Glutamatergic neuron (in vitro differentiated cells): ENCODE results near the gene CUL1. TPM values are rescaled to one million over a fixed set of nuclear protein-coding genes. Genes with fewer than 3 reads are reported as not detected.

Experiments
- DNase-seq: peaks from one replicate; pipeline ENCODE4 v3.0.0; 2022
- H3K27ac Mint-ChIP-seq: one replicate; pipeline ENCODE4 v1.8.0; 2020; ENCODE audit warnings: mild to moderate bottlenecking, mixed read lengths, inconsistent platforms; ENCODE audit not compliant: unreplicated experiment
- H3K27me3 Mint-ChIP-seq: one replicate; pipeline ENCODE4 v1.8.0; 2020; ENCODE audit warnings: mild to moderate bottlenecking, moderate library complexity, mixed read lengths, inconsistent platforms; ENCODE audit not compliant: unreplicated experiment
- H3K36me3 Mint-ChIP-seq: one replicate; pipeline ENCODE4 v1.8.0; 2020; ENCODE audit warnings: mild to moderate bottlenecking, mixed read lengths, inconsistent platforms; ENCODE audit not compliant: unreplicated experiment
- H3K4me1 Mint-ChIP-seq: one replicate; pipeline ENCODE4 v1.8.0; 2020; ENCODE audit warnings: mild to moderate bottlenecking, low read depth, mixed read lengths, inconsistent platforms; ENCODE audit not compliant: unreplicated experiment
- H3K4me3 Mint-ChIP-seq: one replicate; pipeline ENCODE4 v1.8.0; 2020; ENCODE audit warnings: mild to moderate bottlenecking, mixed read lengths, inconsistent platforms; ENCODE audit not compliant: unreplicated experiment
- H3K9me3 Mint-ChIP-seq: one replicate; pipeline ENCODE4 v1.8.0; 2020; ENCODE audit warnings: mild to moderate bottlenecking, moderate library complexity, mixed read lengths, inconsistent platforms; ENCODE audit not compliant: unreplicated experiment
- total RNA-seq: library from RNA; stranded (reverse); fragmentation: NEBNext Ultra II Directional; extraction: Animal tissue kit (Norgen Biotek cat#: 25700); gene quantifications from one replicate; pipeline ENCODE4 v1.2.1, GENCODE V29; 2021; ENCODE audit not compliant: unreplicated experiment
- TF ChIP-seq, protein P1 (sequence below): fragments of 200-600 bp; sonication (generic); IDR thresholded peaks from one replicate; pipeline ENCODE4 v1.5.0; 2021; ENCODE audit not compliant: partially characterized antibody, unreplicated experiment

The CUL1 gene
- total RNA-seq, 1 donor from 2014 or later = 65.0 TPM

- no peaks in the 10 kb centered on the region for H3K36me3 Mint-ChIP-seq
- H3K9me3 Mint-ChIP-seq = no peaks in the 10 kb centered on the region
- no peak overlapping the region for H3K4me3 Mint-ChIP-seq
- H3K27me3 Mint-ChIP-seq = peaks cover 1% of the 10 kb centered on the region
- no peak overlapping the region for H3K27ac Mint-ChIP-seq
- DNase-seq = no peak
- H3K4me1 Mint-ChIP-seq = no peaks in the 10 kb centered on the region
- TF ChIP-seq, protein P1, sequence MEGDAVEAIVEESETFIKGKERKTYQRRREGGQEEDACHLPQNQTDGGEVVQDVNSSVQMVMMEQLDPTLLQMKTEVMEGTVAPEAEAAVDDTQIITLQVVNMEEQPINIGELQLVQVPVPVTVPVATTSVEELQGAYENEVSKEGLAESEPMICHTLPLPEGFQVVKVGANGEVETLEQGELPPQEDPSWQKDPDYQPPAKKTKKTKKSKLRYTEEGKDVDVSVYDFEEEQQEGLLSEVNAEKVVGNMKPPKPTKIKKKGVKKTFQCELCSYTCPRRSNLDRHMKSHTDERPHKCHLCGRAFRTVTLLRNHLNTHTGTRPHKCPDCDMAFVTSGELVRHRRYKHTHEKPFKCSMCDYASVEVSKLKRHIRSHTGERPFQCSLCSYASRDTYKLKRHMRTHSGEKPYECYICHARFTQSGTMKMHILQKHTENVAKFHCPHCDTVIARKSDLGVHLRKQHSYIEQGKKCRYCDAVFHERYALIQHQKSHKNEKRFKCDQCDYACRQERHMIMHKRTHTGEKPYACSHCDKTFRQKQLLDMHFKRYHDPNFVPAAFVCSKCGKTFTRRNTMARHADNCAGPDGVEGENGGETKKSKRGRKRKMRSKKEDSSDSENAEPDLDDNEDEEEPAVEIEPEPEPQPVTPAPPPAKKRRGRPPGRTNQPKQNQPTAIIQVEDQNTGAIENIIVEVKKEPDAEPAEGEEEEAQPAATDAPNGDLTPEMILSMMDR = no peak
These were observed 63.0 kb downstream of the CUL1 start for GRCh38 chr7:148761499-148762278.

DNA sequence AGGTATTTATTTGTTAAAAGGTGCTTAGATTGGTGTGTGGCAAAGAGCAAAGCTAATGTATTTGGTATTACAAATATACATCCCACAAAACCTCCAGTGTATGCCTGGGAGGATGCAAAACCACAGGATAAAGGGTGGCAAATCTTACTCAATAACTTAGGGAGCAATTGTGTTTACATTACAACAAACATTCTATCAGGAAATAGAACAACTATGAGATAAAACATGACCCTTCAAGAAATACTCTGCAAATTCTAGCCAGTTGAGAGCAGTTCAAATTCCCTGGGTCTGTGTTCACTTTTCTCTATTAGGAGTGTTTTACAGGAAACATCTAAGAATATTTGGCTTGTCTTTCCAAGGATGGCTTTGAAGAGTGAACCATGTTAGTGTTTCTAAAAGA, 64.9 kb downstream of the CUL1 start:
- Mint-ChIP-seq H3K27ac (no peak overlapping the region), H3K4me1 (no peaks in the 10 kb centered on the region), H3K9me3 (no peaks in the 10 kb centered on the region), H3K27me3 (no peaks in the 10 kb centered on the region), H3K36me3 (no peaks in the 10 kb centered on the region), H3K4me3 (no peak overlapping the region)
- TF ChIP-seq, protein P1 = no peak
- DNase-seq = no peak

DNA sequence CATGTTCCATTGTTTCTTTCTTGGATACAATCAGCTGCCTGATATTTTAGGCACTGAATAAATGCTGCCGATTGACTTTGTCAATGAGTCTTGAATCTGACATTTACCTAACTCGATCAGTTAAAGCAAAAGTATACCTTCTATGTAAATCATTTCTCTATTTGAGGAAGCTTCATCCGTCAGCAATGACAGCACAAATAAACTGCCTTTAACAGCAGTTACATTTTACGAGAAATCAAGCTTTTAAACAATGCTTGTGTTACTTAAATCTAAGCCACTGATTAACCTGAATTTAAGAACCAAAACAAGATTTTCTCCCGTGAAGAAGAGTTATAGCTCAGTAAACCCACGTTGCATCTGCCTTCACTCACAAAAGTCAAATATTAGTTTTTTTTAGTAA, 71.3 kb downstream of the CUL1 start:
- Mint-ChIP-seq H3K4me3 (no peak overlapping the region), H3K27me3 (peaks cover 3% of the 10 kb centered on the region), H3K9me3 (no peaks in the 10 kb centered on the region), H3K4me1 (peaks cover 5% of the 10 kb centered on the region), H3K36me3 (no peaks in the 10 kb centered on the region), H3K27ac (no peak overlapping the region)
- no peak for DNase-seq
- TF ChIP-seq, protein P1 = no peak

- H3K36me3 Mint-ChIP-seq = no peaks in the 10 kb centered on the region
- H3K4me3 Mint-ChIP-seq = peak overlapping the region; percentile 39
These were observed 73.8 kb downstream of the CUL1 start for GRCh38 chr7:148772297-148773089.

More at GRCh38 chr7:148772297-148773089, 73.8 kb downstream of the CUL1 start:
- Mint-ChIP-seq H3K27ac (peak overlapping the region; percentile 63), H3K27me3 (peaks cover 5% of the 10 kb centered on the region), H3K4me1 (peaks cover 6% of the 10 kb centered on the region), H3K9me3 (no peaks in the 10 kb centered on the region)
- no peak for DNase-seq
- TF ChIP-seq, protein P1 = no peak
